ENCODE measurements around the gene SYN1. TPM values are rescaled to one million over a fixed set of nuclear protein-coding genes. Genes with fewer than 3 reads are reported as not detected.
A peak's percentile ranks its signal among the peaks of the same experiment; 100 is the strongest.

SYN1 gene
- polyA plus RNA-seq, 3 donors: 0.11 to 4.0 (median 0.29) TPM

DNA sequence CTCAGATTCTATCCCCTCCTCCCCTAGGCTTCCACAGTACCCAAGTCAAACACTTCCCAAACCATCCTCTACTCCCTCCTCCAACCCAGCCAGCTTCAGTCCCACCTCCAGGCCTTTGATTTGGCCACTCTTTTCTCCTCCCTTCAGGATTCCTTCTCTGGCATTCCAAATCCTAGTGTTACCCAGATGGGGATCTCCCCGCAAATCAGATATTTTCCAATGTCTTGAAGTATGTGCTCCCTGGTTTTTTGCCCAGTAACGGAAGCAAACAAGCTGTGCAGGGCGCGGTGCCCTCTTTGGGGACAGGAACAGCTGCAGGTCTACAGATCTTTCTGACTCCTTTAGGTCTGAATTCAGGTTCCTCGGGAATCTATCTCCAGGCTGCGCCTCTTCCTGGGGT lies 2.2 kb upstream of the SYN1 start:
- intact Hi-C loops (cut with micrococcal nuclease): no loop called here
- Histone ChIP-seq H3K27ac (ENCODE audit: low read depth in 1 of 2, low read length in 2 of 2) (no peak overlapping the region), H4K20me1 (ENCODE audit: insufficient read depth, low read length) (peaks cover 47% of the 10 kb centered on the region), H3K79me2 (ENCODE audit: insufficient read depth, low read length) (peaks cover 6% of the 10 kb centered on the region), H3K4me2 (replicated peaks; ENCODE audit: extremely low read depth, low read length, poor library complexity, severe bottlenecking) (no peak overlapping the region), H3K36me3 (replicated peaks in 1 of 2; ENCODE audit: control insufficient read depth in 1 of 2, insufficient read depth in 2 of 2, low read length in 2 of 2) (peaks cover 24% of the 10 kb centered on the region in 2 donors), H3K9me3 (replicated peaks in 1 of 2; ENCODE audit: control insufficient read depth in 1 of 2, insufficient read depth in 1 of 2, low read length in 2 of 2) (no peaks in the 10 kb centered on the region), H2AFZ (ENCODE audit: insufficient read depth, low read depth, low read length, poor library complexity, severe bottlenecking) (no peak overlapping the region), H3K9ac (ENCODE audit: insufficient read depth, low read length, poor library complexity, severe bottlenecking) (no peak overlapping the region), H3K4me3 (replicated peaks in 1 of 3; ENCODE audit: low read depth in 2 of 3, low read length in 3 of 3) (no peak overlapping the region), H3K27me3 (ENCODE audit: control insufficient read depth in 2 of 2, insufficient read depth in 2 of 2, low read length in 2 of 2) (peaks cover 0 to 4% of the 10 kb centered on the region in 2 donors), H3K4me1 (ENCODE audit: control insufficient read depth in 1 of 2, insufficient read depth in 2 of 2, low read length in 2 of 2) (peaks cover 35 to 43% of the 10 kb centered on the region in 2 donors)
- TF ChIP-seq, protein P1, sequence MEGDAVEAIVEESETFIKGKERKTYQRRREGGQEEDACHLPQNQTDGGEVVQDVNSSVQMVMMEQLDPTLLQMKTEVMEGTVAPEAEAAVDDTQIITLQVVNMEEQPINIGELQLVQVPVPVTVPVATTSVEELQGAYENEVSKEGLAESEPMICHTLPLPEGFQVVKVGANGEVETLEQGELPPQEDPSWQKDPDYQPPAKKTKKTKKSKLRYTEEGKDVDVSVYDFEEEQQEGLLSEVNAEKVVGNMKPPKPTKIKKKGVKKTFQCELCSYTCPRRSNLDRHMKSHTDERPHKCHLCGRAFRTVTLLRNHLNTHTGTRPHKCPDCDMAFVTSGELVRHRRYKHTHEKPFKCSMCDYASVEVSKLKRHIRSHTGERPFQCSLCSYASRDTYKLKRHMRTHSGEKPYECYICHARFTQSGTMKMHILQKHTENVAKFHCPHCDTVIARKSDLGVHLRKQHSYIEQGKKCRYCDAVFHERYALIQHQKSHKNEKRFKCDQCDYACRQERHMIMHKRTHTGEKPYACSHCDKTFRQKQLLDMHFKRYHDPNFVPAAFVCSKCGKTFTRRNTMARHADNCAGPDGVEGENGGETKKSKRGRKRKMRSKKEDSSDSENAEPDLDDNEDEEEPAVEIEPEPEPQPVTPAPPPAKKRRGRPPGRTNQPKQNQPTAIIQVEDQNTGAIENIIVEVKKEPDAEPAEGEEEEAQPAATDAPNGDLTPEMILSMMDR (IDR thresholded peaks at IDR 0.05): no peak
- H3K27ac Mint-ChIP-seq: peak overlapping the region in 1 of 7 donors; percentile 36
- peaks cover 39% of the 10 kb centered on the region for H3K4me1 Mint-ChIP-seq
- no peak for DNase-seq
- H3K9me3 Mint-ChIP-seq: peaks cover 0 to 10% (median 2%) of the 10 kb centered on the region in 7 donors
- H3K36me3 Mint-ChIP-seq: peaks cover 27% of the 10 kb centered on the region in 2 donors
- 92% methylated on average over 4 of the region's 6 CpGs for WGBS (ENCODE audit: insufficient coverage)
- no peak overlapping the region for H3K4me3 Mint-ChIP-seq
- H3K27me3 Mint-ChIP-seq (ENCODE audit: low read depth in 3 of 3): peaks cover 8 to 18% (median 8%) of the 10 kb centered on the region in 3 donors

DNA sequence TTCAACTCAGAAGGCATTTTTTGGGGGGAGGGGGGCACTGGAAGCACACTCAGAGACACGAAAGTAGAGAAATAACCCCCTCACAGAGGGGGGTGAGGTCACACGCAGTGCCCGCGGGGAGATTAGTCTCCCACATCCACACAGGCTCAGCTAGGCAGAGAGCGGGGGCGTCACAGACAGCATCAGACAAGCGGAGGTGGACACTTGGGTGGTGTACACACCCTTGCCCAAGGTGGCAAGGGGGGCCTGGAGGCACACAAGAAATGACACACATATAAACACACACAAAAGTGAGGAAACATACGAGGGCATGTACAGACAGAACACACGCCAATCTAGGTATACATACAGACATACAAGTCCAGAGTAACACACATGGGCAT lies 637 bp upstream of the SYN1 start:
- no peaks in the 10 kb centered on the region for H3K79me2 ChIP-seq (ENCODE audit: insufficient read depth, low read length)
- H3K4me3 ChIP-seq (replicated peaks in 1 of 3; ENCODE audit: low read depth in 2 of 3, low read length in 3 of 3): no peak overlapping the region

More for the DNA sequence above, 637 bp upstream of the SYN1 start:
- Histone ChIP-seq H3K27me3 (ENCODE audit: control insufficient read depth in 2 of 2, insufficient read depth in 2 of 2, low read length in 2 of 2) (peaks cover 0 to 4% of the 10 kb centered on the region in 2 donors), H2AFZ (ENCODE audit: insufficient read depth, low read depth, low read length, poor library complexity, severe bottlenecking) (no peak overlapping the region), H3K4me1 (ENCODE audit: control insufficient read depth in 1 of 2, insufficient read depth in 2 of 2, low read length in 2 of 2) (peaks cover 19 to 27% of the 10 kb centered on the region in 2 donors), H3K36me3 (replicated peaks in 1 of 2; ENCODE audit: control insufficient read depth in 1 of 2, insufficient read depth in 2 of 2, low read length in 2 of 2) (peaks cover 8% of the 10 kb centered on the region in 2 donors), H4K20me1 (ENCODE audit: insufficient read depth, low read length) (peaks cover 31% of the 10 kb centered on the region), H3K9me3 (replicated peaks in 1 of 2; ENCODE audit: control insufficient read depth in 1 of 2, insufficient read depth in 1 of 2, low read length in 2 of 2) (no peaks in the 10 kb centered on the region), H3K9ac (ENCODE audit: insufficient read depth, low read length, poor library complexity, severe bottlenecking) (no peak overlapping the region), H3K4me2 (replicated peaks; ENCODE audit: extremely low read depth, low read length, poor library complexity, severe bottlenecking) (no peak overlapping the region), H3K27ac (ENCODE audit: low read depth in 1 of 2, low read length in 2 of 2) (no peak overlapping the region)
- no CpG with 5 or more reads among the region's 9 CpGs for WGBS (ENCODE audit: insufficient coverage)
- TF ChIP-seq, protein P1 (IDR thresholded peaks at IDR 0.05): no peak
- Mint-ChIP-seq H3K36me3 (peaks cover 11% of the 10 kb centered on the region in 2 donors), H3K27me3 (ENCODE audit: low read depth in 3 of 3) (peaks cover 9 to 21% (median 13%) of the 10 kb centered on the region in 3 donors), H3K27ac (no peak overlapping the region), H3K4me1 (peaks cover 24% of the 10 kb centered on the region), H3K4me3 (no peak overlapping the region), H3K9me3 (peaks cover 0 to 10% (median 2%) of the 10 kb centered on the region in 7 donors)
- intact Hi-C loops (cut with micrococcal nuclease): no loop called here
- no peak for DNase-seq

Measured in CD14-positive monocyte (primary cell).